Activated CD8-positive, alpha-beta memory T cell treated with anti-CD3 and anti-CD28 coated beads, Interleukin-2, amount 10 ng/mL, durations not matched to agents 7 days and 5 days (primary cell): ENCODE data around the gene MYLK3. TPM values are rescaled to one million over a fixed set of nuclear protein-coding genes. Genes with fewer than 3 reads are reported as not detected.

Experiments used
- ATAC-seq: fragments of 150-1000 bp; cut with Tn5 transposase; one replicate; pipeline ENCODE4 v1.10.0; 2021; ENCODE audit warnings: moderate library complexity
- CTCF ChIA-PET: fragments of 350-600 bp; sonication (Branson Sonifier 250); formaldehyde crosslinking; loops from one replicate; lab custom pipeline; 2021; ENCODE audit warnings: antibody characterized with exemption; lab: Charles Lee
- DNase-seq: peaks from one replicate; pipeline ENCODE4 v3.0.0-alpha.2; 2020
- H3K27ac Mint-ChIP-seq: one replicate; pipeline ENCODE4 v1.8.0; 2021; ENCODE audit warnings: mild to moderate bottlenecking, mixed read lengths
- H3K27me3 Mint-ChIP-seq: one replicate; pipeline ENCODE4 v1.8.0; 2021; ENCODE audit warnings: mixed read lengths
- H3K36me3 Mint-ChIP-seq: one replicate; pipeline ENCODE4 v1.8.0; 2021; ENCODE audit warnings: mild to moderate bottlenecking, mixed read lengths
- H3K4me1 Mint-ChIP-seq: one replicate; pipeline ENCODE4 v1.8.0; 2021; ENCODE audit warnings: mixed read lengths
- H3K4me3 Mint-ChIP-seq: one replicate; pipeline ENCODE4 v1.8.0; 2021; ENCODE audit warnings: mild to moderate bottlenecking, moderate library complexity, mixed read lengths
- H3K9me3 Mint-ChIP-seq: one replicate; pipeline ENCODE4 v1.8.0; 2022; ENCODE audit warnings: low read depth, mixed read lengths
- total RNA-seq, 2 experiments: library from RNA; stranded (reverse); gene quantifications; one replicate each; pipeline ENCODE4 v1.2.3, GENCODE V29; 2021

MYLK3 gene
- total RNA-seq, 2 experiments from 2014 or later = not detected

DNA sequence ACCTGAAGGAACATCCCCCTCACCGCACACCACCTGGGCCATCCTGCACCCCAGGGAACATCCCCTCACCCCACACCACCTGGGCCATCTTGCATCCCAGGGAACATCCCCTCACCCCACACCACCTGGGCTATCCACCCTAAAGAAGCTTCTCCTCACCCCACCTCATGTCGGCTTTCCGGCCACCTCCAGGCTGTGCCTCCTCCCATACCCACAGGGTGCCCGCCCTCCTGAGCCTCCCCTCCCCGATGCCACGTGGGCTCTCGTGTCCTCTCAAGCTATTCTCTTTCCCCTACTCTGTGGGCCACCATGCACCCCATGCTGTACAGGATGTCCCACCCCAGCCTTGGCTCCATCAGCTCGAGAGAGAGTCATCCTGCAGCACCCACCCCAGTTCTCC, 18.0 kb downstream of the MYLK3 start:
- Mint-ChIP-seq H3K36me3 (peaks cover 5% of the 10 kb centered on the region), H3K9me3 (peaks cover 3% of the 10 kb centered on the region), H3K4me3 (no peak overlapping the region), H3K27ac (no peak overlapping the region), H3K4me1 (no peaks in the 10 kb centered on the region), H3K27me3 (no peaks in the 10 kb centered on the region)
- DNase-seq (no peak), ATAC-seq (no peak)
- CTCF ChIA-PET = no interaction called here

DNA sequence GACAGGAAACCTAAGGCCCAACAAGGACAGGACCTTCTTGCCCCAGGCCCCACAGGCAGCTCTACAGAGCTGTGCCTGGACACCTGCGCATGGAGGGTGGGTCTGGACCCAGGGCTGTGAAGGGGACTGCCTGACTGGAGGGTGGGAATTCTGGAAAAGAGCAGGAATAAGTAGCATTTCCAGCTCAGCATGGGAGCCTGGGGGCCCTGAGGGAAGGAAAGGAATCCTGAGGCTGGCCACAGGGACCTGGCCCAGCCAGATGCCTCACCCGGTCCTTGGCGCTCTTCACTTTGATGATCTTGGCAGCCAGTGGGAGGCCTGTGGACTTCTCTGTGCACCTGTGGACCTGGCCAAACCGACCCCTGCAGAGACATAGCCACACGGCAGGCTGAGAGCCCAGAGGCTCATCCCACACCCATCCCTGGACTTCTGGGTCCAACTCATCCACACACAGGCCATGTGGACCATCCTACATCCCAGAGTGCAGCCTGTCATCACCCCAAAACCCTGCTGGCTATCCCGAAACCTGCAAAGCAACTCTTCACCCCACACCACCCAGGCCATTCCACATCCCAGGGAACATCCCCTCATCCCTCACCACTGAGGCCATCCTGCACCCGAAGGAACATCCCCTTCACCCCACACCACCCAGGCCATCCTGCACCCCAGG, 18.7 kb downstream of the MYLK3 start:
- Mint-ChIP-seq H3K9me3 (peaks cover 3% of the 10 kb centered on the region), H3K27me3 (no peaks in the 10 kb centered on the region), H3K4me3 (no peak overlapping the region), H3K27ac (no peak overlapping the region), H3K36me3 (peaks cover 5% of the 10 kb centered on the region), H3K4me1 (no peaks in the 10 kb centered on the region)
- DNase-seq (no peak), ATAC-seq (no peak)
- CTCF ChIA-PET = no interaction called here

DNA sequence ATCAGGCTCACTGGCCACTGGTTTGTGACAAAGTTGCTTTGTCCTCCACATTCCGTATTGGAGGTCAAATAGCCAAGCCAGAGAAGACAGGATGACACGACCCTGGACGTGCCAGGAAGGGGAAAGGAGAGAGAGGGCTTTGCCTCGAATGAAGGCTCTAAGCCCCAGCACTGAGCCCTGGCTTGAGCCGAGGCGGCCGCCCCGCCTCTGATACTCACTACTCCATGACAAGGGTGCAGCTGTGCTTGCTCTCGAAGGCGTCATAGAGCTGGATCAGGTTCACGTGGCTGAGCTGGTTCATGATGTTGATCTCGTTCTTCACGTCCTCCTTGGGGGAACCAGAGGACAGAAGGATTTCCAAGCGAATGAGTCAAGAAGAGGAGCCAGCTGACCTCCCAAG, 19.3 kb downstream of the MYLK3 start:
- H3K27me3 Mint-ChIP-seq = no peaks in the 10 kb centered on the region
- ATAC-seq (no peak), DNase-seq (no peak)
- H3K27ac Mint-ChIP-seq = no peak overlapping the region
- no peaks in the 10 kb centered on the region for H3K4me1 Mint-ChIP-seq
- CTCF ChIA-PET = no interaction called here
- H3K4me3 Mint-ChIP-seq = no peak overlapping the region
- H3K36me3 Mint-ChIP-seq = peaks cover 5% of the 10 kb centered on the region
- H3K9me3 Mint-ChIP-seq = peaks cover 3% of the 10 kb centered on the region

DNA sequence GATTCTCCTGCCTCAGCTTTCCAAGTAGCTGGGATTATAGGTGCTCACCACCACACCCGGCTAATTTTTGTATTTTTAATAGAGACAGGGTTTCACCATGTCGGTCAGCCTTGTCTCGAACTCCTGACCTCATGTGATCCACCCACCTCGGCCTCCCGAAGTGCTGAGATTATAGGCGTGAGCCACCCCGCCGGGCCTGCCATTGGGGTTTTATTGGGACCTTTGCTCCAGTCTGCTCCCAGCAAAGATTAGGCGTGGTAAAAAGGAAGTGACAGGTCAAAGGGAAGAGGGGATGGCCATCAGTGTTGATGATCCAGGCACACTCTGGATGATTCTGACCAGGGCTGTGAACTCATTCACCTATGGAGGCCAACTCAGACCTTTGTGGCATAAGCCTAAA, 20.5 kb downstream of the MYLK3 start:
- H3K27ac Mint-ChIP-seq = no peak overlapping the region
- no peak for DNase-seq
- H3K36me3 Mint-ChIP-seq = peaks cover 5% of the 10 kb centered on the region
- no peak overlapping the region for H3K4me3 Mint-ChIP-seq
- H3K27me3 Mint-ChIP-seq = no peaks in the 10 kb centered on the region
- CTCF ChIA-PET = no interaction called here
- ATAC-seq = no peak
- peaks cover 3% of the 10 kb centered on the region for H3K9me3 Mint-ChIP-seq
- no peaks in the 10 kb centered on the region for H3K4me1 Mint-ChIP-seq

DNA sequence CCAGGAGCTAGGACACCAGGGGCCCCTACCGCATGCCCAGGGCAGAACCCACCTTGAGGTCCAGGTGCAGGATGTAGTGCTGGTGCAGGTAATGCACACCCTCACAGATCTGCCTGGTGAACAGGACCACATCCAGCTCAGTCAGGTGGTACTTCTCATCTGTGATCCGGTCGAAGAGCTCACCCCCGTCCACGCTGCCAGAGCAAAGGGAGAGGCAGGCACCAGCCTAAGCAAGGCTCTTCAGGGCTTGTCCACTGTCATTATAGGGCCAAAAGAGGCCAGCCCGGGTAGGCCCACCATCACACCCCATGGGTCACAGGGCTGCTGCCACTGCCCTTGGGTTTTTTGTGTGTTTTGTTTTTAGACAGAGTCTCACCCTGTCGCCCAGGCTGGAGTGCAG, 21.0 kb downstream of the MYLK3 start:
- CTCF ChIA-PET = no interaction called here
- H3K27me3 Mint-ChIP-seq = no peaks in the 10 kb centered on the region
- no peak overlapping the region for H3K27ac Mint-ChIP-seq

DNA sequence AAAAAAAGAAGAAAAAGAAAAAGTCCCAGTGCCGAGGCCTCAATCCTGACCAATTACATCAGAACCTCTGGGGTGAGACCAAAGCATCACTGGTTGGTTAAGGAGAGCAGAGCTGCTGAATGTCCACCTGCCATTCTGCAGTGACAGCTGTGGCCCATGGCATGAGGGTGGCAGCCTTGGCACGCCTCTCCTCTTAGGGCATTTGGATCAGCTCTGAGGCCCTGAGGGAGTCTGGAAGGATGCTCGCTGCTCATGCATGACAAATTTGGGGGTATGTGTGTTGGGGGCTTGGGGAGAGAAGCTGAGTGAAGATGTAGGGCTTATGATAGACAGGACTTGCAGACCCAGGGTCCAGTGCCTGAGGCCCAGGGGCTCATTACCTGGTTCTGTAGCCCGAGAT, 26.3 kb downstream of the MYLK3 start:
- Mint-ChIP-seq H3K27me3 (no peaks in the 10 kb centered on the region), H3K9me3 (peaks cover 3% of the 10 kb centered on the region), H3K4me3 (no peak overlapping the region), H3K36me3 (peaks cover 5% of the 10 kb centered on the region), H3K27ac (no peak overlapping the region), H3K4me1 (no peaks in the 10 kb centered on the region)
- CTCF ChIA-PET = no interaction called here
- ATAC-seq = no peak
- DNase-seq = no peak

More for the DNA sequence above, 21.0 kb downstream of the MYLK3 start:
- Mint-ChIP-seq H3K4me1 (no peaks in the 10 kb centered on the region), H3K9me3 (peaks cover 3% of the 10 kb centered on the region), H3K36me3 (peaks cover 5% of the 10 kb centered on the region), H3K4me3 (no peak overlapping the region)
- ATAC-seq (no peak), DNase-seq (no peak)

DNA sequence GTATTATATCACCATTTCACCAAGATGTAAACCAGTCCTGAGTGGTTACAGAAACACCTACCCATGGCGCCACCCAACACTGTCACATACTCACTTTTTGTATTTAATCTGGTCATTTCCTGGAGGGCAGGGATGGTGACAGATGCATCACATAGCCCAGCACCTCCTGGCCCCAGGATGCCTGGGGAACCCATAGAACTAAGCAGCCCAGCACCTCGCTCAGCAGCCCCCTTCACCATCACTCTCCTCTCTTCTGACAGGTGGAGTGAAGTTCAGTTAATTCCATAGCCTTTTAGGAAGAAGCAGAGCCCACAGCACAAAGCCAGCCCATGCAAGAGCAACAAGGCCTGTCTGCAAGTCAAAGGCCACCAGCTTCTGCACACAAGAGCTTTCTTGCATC, 27.5 kb downstream of the MYLK3 start:
- Mint-ChIP-seq H3K27ac (no peak overlapping the region), H3K4me3 (no peak overlapping the region), H3K36me3 (peaks cover under 1% of the 10 kb centered on the region), H3K4me1 (no peaks in the 10 kb centered on the region), H3K9me3 (no peaks in the 10 kb centered on the region), H3K27me3 (no peaks in the 10 kb centered on the region)
- CTCF ChIA-PET = no interaction called here
- DNase-seq (no peak), ATAC-seq (no peak)

DNA sequence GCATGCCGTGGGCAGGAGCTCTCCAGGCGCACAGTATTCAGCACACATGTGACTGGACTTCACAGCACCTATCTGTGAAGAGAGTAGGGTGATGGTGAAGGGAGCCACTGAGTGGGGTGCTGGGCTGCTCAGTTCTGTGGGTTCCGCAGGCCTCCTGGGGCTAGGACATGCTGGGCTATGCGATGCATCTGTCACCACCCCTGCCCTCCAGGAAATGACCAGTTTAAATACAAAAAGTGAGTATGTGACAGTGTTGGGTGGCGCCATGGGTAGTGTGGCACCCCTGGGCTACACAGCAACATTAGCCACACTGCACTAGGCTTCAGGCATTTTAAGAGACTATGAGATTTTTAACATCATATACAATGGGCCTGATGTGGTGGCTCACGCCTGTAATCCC, 28.6 kb downstream of the MYLK3 start:
- no peaks in the 10 kb centered on the region for H3K9me3 Mint-ChIP-seq
- no peak overlapping the region for H3K4me3 Mint-ChIP-seq
- H3K27me3 Mint-ChIP-seq = no peaks in the 10 kb centered on the region
- ATAC-seq = no peak
- CTCF ChIA-PET = no interaction called here
- no peak overlapping the region for H3K27ac Mint-ChIP-seq
- no peaks in the 10 kb centered on the region for H3K4me1 Mint-ChIP-seq
- no peaks in the 10 kb centered on the region for H3K36me3 Mint-ChIP-seq
- DNase-seq = no peak

DNA sequence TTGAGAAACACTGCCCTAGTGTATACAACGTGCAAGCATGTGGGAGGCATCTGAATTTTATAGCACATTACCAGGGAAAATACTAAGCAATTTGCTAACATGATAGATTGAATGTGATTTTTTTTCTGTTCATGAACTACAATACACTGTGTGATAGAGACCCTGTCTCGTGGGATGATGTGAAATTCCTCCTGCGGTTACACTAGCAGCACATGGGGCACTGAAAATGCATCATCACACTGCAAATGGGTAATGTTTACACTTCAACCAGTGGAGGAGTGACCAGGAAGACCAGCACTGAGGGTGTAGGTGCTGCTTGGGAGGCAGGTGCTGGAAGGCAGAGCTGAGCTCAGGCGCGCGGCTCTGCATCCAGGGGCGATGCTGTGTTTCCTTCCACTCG, 29.9 kb downstream of the MYLK3 start:
- DNase-seq = no peak
- no peaks in the 10 kb centered on the region for H3K9me3 Mint-ChIP-seq
- CTCF ChIA-PET = no interaction called here
- ATAC-seq = no peak
- H3K27me3 Mint-ChIP-seq = no peaks in the 10 kb centered on the region
- no peak overlapping the region for H3K27ac Mint-ChIP-seq
- H3K36me3 Mint-ChIP-seq = no peaks in the 10 kb centered on the region
- H3K4me1 Mint-ChIP-seq = no peaks in the 10 kb centered on the region
- no peak overlapping the region for H3K4me3 Mint-ChIP-seq

DNA sequence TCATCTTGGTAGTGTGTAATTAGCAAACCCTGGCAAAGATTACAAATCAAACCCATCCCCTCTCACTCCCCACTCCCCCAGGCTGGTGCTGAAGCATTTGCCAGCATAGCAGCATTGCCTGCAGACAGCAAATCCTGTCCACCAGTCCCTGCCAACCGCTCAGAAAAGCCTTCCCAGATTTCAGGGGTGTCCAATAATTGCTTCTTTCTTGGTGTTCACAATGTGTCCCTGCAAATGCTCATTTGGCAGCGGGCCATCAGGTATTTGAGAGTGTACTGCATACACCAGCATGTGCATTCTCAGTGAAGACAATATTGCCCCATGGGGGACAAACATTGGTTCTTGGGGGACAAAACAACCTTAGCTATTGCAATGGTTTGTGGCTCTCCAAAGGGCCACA, 30.5 kb downstream of the MYLK3 start:
- CTCF ChIA-PET = no interaction called here
- H3K27ac Mint-ChIP-seq = no peak overlapping the region
- DNase-seq (no peak), ATAC-seq (no peak)
- no peaks in the 10 kb centered on the region for H3K36me3 Mint-ChIP-seq
- no peaks in the 10 kb centered on the region for H3K4me1 Mint-ChIP-seq
- H3K27me3 Mint-ChIP-seq = no peaks in the 10 kb centered on the region
- H3K9me3 Mint-ChIP-seq = no peaks in the 10 kb centered on the region
- no peak overlapping the region for H3K4me3 Mint-ChIP-seq

DNA sequence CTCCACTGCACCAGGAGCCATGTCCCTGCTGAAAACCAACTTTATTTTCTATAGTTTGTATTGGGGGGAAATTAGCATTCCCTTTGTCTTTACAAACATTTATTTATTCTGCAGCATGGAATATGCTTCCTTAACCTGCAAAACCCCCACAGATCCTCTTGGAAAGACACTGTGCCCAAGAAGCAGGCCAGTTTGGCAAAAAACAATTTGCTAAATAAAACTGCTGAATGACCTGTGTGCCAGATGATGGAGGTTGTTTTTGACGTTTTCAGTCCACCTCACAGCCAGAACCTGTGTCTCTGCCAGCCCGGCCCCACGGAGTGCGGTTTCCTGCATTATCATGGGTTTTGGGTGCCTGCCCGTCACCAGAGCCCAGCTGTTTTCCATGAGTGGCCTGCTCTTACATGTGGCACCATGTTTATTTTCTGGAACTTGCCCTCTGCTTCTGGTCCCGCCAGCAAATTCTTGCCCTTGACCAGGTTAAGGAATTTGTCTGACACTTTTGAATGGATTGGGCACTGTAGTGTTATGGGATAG, 32.3 kb downstream of the MYLK3 start:
- Mint-ChIP-seq H3K9me3 (no peaks in the 10 kb centered on the region), H3K4me1 (no peaks in the 10 kb centered on the region), H3K27me3 (no peaks in the 10 kb centered on the region), H3K4me3 (no peak overlapping the region), H3K36me3 (no peaks in the 10 kb centered on the region), H3K27ac (no peak overlapping the region)
- no peak for ATAC-seq
- no peak for DNase-seq
- CTCF ChIA-PET = no interaction called here

DNA sequence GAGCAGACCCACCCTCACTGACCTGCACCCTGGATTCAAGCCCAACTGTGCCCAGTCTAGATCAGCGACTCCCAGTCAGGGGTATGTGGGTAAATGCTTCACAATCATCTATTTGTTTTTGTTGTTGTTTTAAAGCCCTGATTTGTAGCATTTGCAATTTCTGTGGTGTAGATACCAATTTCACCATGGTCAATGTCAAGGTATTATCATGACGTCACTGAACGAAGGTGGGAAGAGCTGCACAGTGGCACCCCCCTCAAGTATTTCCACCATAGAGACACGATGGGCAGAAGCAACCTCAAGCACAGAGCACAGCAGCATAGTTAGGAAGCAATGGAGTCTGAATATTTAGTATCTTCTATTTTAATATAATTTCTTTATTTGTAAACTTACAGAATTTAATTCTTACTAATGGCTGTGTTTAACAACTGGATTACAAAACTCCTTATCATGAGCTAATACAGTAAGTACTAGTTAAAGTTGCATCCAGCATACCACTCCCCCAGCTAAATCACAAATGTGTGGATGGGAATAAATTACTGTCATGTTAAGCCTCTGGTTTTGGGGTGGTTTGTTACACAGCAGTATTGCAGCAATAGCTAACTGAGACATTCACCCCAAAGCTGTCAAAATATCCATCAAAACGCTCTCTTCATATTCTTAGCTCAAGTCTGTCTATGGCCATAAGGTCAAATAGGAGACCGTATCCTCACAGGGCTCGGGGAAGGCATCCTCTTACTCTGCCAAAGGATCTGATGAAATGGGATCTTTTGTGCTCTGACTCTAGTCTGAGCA, 33.1 kb downstream of the MYLK3 start:
- CTCF ChIA-PET = interaction anchor here (0.9 kb wide), 1 partner anchor 23 kb away, joined by 3 read pairs; no protein-coding TSS in a partner anchor
- Mint-ChIP-seq H3K4me1 (no peaks in the 10 kb centered on the region), H3K27ac (no peak overlapping the region), H3K4me3 (no peak overlapping the region), H3K27me3 (no peaks in the 10 kb centered on the region), H3K9me3 (no peaks in the 10 kb centered on the region), H3K36me3 (no peaks in the 10 kb centered on the region)
- ATAC-seq = no peak
- DNase-seq = no peak

DNA sequence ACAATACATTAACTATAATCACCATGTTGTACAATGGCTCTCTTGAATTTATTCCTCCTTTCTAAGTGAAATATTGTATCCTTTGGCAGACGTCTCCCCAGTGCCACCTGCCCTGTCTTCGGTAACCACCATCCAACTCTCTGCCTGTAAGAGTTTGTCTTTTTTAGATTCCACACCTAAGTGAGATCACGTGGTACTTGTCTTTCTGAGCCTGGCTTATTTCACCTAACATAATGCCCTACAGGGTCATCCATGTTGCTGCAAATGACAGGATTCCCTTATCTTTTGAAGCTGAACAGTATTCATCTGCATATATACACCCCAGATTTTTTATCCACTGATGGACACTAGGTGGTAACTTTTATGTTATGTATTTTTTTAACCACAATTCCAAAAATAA, 34.5 kb downstream of the MYLK3 start:
- ATAC-seq (no peak), DNase-seq (no peak)
- no peak overlapping the region for H3K4me3 Mint-ChIP-seq
- H3K4me1 Mint-ChIP-seq = no peaks in the 10 kb centered on the region
- no peaks in the 10 kb centered on the region for H3K36me3 Mint-ChIP-seq
- CTCF ChIA-PET = no interaction called here
- no peak overlapping the region for H3K27ac Mint-ChIP-seq
- no peaks in the 10 kb centered on the region for H3K9me3 Mint-ChIP-seq
- H3K27me3 Mint-ChIP-seq = peaks cover 7% of the 10 kb centered on the region

DNA sequence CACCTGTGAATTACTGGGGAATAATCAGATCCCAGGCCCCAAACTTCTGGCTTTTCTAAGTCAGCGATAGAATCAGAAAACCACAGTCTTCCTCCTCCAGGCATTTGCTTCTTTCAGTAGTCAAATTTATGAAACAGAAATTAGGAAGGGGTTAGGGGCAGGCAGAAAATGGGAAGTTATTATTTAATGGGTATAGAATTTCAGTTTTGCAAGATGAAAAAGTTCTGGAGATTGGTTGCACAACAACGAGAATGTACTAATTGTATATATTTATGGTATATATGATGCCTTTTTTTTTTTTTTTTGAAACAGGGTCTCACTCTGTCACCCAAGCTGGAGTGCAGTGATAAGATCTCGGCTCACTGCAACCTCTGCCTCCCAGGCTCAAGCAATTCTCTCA, 35.2 kb downstream of the MYLK3 start:
- DNase-seq (no peak), ATAC-seq (no peak)
- CTCF ChIA-PET = no interaction called here
- Mint-ChIP-seq H3K36me3 (no peaks in the 10 kb centered on the region), H3K27ac (no peak overlapping the region), H3K27me3 (peaks cover 7% of the 10 kb centered on the region), H3K4me3 (no peak overlapping the region), H3K9me3 (no peaks in the 10 kb centered on the region), H3K4me1 (no peaks in the 10 kb centered on the region)
